ENCODE data around the gene P2RY6.
A peak's percentile ranks its signal among the peaks of the same experiment; 100 is the strongest.

The P2RY6 gene

DNA sequence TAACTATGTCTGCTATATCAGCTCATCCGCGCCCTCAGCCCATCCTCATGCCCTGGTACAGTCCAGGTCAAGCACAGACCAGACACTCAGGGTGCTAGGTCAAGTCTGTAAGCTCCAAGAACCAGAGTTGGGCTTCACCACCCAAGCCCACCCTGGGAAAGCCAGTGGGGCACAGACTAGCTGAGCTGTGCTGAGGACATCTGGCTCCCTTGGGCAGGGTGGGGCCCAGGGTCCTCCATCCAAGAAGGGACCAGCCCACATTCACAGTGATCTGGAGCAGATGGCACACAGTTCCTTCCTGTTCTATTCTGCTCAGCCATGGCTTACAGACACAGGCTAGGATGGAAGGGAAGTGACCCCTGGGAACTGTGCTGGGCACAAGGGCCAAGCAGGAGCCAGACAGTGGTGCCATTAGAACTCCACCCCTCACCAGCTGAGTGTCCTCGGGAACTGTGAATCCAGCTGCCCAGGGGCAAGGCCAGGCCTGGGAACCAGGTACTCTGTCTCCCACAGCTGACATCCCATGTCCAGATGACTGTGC, 9.1 kb downstream of the P2RY6 start:
- DNase-seq, result no peak

DNA sequence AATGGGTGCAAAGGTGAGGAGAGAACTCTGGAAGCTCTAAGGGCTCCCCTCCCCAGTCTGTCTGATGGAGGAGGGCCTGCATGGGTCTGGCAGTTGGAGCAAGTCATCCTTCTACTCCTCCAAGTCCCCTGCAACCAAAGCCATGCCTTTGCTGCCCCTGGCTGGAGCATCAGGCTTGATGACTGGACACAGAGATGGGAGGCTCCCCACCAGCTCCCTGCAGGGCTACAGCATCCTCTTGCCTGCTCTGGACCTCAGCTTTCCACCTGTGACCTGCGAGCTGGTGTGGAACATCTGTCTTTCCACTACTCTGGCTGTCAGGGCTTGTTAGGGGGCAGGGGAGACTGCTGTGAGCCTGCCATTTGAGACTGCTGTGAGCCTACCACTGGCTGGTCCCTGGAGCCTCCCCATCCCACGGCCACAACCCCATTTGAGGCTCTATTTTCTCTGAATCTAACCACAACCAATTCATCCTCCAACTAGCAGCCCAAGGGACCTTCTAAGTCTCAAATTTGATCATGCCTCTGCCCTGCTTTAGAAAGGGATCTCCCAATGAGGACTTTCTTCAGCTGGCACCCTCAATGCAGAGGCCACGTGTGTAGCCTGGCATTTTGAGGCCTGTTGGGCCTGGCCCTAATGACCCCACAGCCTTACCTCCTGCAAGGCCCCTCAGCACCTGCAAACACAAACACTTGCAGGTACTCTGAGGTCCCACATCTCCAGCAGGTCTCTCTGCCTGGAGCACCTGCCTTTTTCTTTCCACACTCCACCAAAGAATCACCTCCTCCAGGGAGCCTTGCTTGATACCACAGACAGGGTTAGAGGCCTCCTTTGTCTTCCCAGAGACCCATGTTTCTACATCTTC, 9.9 kb downstream of the P2RY6 start:
- no peak for DNase-seq

DNA sequence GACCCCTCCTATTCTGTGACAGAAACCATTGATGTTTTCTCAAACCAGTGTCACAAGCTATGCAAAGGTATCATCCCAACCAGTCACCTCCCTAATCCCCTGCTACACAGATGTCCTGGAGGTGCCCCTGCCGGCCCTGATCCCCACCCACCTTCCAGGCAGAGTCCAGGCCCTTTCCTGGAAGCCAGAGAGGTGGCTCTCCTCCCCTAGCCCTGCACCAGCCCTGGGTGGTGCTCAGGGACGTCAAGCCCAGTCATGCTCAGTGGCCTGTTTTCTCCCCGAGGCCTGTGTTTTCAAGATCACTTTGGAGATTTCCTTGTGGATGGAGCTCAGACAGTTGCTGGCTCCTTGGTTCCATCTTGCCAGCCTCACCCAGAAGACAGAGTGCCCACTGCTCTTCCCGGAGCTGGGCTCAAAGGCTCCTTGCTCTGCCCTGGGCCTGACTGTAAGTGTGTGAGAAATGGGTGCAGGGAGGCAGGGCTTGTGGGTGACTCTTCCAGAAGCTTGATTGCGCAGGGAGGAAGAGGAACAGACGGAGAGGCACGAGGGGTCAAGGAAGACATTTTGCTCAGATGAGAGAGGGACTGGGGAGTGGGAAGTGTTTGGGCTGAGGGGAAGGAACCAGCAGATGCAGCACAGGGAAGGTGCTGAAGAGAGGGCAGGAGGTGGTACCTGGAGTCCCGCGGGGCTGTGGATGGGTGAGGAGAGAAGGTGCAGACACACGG, 11.3 kb downstream of the P2RY6 start:
- DNase-seq, result no peak

DNA sequence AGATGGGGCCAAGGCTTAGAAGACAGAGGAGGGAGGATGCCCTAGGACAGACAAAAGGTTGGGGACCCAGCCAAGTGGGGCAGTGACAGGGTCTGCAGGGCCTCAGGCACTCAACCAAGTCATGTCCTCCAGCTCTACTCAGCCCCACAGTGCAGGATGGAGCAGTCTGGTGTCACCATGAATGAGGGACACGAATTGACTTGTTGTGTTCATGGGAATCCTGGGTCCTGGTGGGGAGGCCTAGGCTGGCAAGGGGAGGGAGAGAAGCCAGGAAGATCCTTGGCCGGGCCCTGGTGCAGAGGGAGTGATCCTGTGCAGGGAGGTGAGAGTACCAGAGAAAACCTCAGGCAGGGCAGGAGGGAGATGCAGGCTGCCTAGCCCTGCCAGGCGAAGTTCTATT, 12.0 kb downstream of the P2RY6 start:
- DNase-seq, result no peak

DNA sequence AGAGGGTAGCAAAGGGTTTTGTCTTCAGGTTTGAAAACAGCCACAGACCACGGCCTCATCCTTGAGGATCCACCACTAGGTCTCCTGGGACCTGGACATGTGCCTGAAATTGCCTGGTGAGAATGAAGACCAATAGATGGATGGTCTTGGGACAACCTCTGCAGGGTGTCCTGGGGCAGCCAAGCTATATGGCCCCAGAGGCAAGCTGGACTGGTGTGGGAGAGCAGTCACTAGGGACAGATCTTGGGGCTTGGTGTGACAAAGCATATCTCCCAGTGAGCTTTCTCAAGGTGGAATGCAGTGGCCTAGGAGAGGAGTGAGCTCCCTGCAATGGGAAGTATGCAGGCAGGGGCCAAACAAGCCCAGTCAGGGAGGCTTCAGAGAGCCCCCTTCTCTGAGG, 13.6 kb downstream of the P2RY6 start:
- DNase-seq, result no peak

DNA sequence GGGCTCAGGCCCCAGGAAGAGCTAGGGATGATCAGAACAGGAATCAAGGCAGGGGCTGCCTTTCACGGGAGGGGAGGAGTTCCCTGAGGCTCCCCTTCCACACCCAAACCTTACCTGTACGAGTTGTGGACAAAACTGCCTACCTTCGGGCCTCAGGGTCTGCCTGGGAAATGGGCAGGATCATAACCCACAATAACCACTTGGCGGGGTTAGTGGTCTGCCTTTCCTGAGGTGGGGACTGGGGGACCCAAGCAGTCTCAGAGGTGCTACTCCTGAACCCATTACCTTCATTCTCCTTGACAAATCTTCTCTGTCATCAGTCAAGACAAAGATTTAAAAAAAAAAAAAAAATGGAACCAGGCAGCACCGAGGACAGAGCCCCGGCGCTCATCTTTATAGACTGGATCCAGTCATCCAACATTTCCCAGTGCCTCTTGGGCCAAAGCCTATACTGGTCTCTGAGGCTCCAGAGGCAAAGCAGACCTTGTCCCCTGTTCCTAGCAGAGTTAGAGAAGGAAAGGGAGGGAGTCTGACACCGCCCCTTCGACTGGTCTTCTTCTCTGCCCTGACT, 14.2 kb downstream of the P2RY6 start:
- DNase-seq, result no peak

DNA sequence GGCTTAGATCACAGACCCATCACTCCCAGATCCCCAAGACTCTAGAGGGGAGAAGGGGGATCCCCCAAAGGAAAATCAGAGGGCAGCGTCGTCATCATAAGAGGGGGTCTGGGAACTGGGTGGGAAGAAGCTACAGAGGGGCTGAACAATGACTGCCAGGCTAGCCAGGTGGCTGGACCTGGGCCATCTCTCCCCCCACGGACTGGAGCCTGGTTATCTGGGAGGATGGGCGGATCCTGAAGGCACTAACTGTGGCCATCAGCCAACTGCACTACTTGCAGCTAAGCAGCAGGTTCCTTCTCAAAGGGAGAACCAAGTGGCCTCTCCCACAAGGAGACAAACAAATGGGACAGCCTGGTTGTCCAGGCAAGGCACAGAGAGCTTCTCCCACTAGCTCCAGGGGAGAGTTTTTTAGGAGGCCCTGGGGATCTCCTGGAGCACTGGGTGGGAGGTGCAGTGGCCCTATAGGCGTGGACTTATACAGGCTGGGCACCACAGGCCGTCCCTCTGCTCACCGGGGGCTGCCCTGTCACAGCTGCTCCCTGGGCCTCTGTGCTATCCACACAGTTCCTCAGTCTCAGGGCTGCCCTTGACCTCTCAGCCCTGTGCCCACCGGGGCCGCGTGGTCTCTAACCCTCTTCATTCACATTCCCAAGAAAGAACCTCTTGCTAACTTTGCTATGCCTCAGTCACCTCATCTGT, 15.4 kb downstream of the P2RY6 start:
- DNase-seq, result no peak

DNA sequence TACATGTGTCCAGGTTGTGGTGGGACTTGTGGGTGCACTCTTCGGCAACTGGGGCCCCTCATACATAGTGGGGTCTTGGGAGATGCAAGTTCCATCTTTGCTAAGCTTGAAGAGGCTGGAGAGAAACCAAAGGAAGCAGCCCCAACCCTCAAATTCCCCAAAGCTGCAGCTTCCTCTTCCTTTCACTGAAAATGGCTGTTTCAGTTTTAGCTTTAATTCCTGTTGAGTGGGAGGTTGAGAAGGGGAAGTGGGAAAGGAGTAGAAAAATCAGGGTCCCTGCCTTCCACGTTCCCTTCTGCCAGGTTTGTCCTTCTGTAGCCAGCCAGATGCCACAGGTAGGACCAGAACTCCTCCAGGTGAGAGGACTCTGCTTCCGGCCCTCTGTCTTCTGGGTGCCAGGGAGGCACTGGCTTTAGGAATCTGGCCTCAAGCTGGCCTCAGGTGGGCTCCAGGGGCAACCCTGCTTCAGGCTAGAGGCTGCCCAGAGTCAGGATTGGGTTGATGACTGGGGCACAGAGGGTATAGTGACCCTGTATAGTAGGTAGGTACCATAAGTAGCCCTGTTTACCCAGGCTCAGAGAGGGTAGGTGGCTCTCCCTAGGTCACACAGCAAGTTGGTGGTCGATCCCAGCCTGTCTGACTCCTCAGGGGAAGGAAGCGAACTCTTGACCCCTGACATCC, 16.2 kb downstream of the P2RY6 start:
- DNase-seq, result no peak

DNA sequence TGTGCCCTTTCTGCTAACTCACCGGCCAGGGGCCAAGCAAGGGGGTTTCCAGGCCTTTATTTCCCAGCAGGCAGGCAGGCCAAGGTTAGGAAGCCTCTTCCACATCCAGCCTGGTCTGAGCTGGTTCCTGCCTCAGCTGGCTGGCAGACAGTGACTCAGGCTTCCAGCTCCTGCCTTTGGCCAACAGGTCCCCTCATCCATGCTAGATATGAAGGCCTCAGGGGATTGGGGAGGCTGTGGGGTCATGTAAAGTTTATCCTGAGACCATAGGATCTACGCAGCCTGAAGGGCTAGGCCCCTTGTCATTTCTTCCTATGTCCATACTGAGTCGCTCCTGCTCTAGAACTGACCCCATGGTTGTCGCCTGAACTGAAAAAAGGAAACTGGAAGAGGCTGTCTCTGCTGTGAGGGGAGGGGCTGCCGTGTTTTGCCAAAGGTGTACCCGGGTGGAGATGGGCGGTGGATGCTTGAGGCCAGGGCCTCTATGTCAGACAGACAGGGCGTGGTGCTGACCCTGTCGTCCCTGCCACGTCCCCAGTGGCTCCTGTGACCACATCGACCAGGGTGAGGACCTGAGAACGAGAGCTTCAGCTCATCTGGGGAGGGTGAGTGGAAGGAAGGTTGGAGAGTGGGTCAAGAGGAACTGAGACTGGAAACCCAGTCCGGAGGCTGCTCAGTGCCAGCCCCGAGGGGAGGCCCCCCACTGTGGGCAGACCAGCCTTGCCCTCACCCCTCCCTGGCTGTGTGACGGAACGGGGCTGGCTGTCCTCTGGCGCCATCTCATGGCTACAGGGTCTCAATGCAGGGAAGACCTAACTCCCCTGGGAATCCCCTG, 17.0 kb downstream of the P2RY6 start:
- DNase-seq, result peak; percentile 92

DNA sequence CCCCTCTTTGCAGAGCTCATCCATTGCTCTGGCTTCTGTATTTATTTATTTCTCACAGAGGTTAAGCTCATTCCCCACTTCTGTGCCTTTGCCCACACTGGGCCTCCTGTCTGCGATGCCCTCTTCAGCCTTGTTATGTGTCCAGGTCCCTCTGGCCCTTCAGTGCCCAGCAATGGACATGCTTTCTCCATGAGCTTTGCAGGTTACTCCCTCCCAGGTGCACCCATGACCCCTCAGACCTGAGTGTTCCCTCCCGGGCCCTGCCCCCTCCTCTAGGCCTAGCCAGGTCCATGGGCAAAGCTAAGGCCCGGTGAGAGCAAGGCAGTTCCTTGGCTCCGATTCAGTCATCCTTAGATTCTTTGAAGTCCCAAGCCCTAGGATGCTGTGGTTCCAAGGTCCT, 18.4 kb downstream of the P2RY6 start:
- no peak for DNase-seq

DNA sequence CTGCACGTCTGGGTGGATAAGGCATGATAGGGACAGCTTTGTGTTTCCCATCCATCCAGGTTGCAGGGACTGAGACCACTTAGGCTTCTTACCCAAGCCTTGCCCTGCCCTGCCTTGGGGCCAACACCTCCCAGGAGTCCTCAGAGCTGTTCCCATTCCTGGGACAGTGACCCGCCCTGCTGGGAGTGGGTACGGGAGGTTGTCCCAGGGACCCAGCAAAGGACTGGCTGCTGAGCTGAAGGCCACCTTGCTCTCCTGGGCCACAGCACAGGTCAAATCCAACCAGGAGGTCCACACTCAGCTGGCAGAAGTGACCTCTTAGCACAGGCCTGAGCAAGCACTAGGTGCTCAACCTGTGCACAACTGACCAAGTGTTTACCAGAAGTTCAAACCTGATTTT, 19.1 kb downstream of the P2RY6 start:
- no peak for DNase-seq

DNA sequence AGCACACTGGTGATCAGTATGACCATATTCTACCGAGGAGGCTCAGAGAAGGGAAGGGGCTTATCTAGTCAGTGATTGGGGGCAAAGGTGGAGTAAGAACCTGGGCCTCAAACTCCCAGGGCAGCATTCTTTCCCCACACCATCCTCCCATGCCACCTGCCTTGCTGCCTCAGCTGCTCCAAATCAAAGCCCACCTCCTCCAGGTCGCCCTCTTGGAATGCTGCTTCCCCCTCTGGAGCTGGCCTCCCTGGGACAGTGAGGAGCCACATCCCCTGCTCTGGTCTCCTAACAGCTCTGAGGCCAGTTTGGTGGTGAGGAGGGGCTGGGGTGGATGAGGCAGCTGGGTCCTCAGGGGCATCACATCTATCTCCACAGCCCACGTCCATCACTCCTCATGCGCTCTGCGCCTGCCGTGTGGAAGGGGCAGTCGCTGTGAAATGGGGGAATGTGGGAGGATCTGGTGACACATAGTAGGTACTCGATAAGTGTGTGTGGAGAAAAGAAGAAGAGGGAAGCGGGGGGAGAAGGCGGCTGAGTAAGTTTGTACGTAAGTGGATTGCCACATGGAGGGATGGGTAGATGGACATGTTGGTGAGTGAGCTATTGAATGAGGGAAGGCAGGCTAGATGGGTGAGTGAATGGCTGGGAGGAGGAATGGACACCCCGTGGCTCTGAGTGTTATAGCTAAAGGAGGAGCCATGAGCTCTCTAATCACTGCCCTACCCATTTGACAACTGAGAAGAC, 19.8 kb downstream of the P2RY6 start:
- DNase-seq, result peak; percentile 14

DNA sequence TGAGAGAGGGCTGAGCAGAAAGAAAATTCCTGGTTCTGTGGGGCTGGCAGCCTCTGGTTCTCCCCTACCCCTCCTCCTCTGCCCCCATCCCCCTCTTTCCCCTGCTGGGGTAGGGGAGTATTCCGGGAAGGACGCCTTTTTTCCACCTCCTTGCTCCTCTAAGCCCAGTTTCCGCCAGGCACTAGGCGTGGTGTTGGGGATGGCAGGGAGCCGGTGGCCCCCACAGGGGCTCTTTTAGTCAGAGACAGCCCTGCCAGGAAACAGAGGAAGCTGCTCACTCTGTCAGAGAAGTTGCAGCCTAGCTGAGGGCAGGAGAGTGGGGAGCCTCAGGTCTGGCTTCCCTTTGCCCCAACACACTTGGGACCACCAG, 20.4 kb downstream of the P2RY6 start:
- DNase-seq, result peak; percentile 55

DNA sequence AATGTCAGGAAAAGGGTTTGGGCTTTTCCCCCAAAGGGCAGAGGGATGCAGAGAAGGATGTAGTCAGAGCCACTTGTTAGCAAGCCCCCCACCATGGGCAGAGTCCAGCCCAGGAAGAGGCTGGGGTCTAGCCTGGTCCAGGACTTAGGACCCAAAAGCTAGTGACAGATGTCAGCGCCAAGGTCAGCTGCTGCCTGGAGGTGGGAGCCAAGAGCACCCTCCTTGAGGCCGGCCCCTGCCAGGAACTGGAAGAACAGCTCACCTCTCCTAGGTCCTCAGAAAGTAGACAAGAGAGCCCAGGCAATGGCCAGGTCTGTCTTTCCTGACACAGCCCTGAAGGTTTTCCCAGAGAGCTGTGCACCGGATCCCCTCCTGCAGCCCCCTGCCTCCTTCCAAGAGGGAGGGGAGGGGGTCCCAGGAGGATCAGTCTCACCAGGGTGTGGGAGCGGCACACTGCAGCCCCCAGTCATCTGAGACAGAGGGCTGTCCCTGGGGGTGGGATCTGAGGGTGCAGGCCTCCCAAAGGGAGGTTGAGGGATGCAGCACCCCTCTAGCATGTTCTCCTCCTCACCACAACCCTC, 21.3 kb downstream of the P2RY6 start:
- DNase-seq, result no peak

DNA sequence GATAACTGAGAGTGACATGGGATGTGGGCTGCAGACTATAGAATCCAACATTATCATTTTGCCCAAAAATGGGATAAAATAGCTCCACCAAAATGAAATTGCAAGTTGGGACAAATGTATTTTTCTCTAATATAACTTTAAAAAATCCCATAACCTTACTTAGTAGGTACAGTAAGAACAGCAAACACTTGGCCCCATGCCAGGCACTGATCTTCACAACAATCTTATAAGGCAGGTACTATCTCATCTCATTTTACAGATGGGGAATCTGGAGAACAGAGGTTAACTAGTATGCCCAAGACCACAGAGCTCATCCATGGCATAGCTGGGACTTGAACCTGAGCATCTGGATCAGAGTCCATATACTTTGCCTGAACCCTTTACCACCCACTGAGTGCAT, 22.5 kb downstream of the P2RY6 start:
- DNase-seq, result no peak

DNA sequence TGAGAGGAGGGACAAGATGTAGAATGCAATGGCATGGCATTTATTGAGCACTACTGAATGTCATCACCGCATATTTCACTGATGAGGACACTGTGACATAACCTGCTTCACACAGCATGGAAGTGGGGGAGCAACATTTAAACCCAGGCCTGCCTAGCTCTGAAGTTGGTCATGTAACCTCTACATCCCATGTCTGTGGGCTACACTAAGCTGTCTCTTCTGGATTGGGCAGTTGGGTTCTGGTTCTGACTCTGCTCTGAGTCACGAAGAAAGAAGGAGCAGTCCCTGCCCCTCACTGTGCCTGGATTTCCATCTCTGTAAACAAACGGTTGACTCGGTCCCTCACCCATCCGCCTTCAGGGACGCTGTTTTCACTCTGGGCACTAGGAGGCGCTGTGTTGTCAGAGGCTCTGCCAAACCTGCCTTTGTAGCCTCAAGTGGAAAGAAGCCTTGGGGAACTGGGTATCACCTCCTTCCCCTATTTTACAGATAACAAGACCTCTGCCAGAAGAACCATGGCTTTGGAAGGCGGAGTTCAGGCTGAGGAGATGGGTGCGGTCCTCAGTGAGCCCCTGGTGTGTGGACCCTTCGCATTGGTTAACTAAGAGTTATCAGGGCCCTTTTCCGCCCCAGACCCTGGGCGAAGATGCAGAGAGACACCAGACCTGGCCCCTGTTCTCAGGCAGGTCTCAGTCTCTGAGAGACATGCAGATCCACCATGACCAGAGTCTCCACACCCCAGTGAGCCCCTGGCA, 23.3 kb downstream of the P2RY6 start:
- peak; percentile 92 for DNase-seq

DNA sequence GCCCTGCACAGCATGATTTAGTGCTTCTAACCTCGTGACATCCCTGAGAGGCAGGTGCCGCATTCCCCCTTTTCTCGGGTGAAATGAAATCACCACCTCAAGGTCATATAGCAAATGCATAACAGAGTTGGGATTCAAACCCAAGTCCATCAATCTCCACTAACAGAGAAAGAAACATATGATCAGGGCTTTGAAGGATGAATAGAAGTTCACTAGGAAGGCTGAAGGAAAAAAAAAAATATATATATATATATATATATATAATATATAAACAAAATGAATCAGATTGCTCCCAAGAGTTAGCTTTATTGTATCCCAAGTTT, 23.8 kb downstream of the P2RY6 start:
- DNase-seq, result no peak

DNA sequence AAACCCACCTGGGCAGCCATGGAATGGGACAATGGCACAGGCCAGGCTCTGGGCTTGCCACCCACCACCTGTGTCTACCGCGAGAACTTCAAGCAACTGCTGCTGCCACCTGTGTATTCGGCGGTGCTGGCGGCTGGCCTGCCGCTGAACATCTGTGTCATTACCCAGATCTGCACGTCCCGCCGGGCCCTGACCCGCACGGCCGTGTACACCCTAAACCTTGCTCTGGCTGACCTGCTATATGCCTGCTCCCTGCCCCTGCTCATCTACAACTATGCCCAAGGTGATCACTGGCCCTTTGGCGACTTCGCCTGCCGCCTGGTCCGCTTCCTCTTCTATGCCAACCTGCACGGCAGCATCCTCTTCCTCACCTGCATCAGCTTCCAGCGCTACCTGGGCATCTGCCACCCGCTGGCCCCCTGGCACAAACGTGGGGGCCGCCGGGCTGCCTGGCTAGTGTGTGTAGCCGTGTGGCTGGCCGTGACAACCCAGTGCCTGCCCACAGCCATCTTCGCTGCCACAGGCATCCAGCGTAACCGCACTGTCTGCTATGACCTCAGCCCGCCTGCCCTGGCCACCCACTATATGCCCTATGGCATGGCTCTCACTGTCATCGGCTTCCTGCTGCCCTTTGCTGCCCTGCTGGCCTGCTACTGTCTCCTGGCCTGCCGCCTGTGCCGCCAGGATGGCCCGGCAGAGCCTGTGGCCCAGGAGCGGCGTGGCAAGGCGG, 24.5 kb downstream of the P2RY6 start:
- DNase-seq, result no peak

DNA sequence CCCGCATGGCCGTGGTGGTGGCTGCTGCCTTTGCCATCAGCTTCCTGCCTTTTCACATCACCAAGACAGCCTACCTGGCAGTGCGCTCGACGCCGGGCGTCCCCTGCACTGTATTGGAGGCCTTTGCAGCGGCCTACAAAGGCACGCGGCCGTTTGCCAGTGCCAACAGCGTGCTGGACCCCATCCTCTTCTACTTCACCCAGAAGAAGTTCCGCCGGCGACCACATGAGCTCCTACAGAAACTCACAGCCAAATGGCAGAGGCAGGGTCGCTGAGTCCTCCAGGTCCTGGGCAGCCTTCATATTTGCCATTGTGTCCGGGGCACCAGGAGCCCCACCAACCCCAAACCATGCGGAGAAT, 25.1 kb downstream of the P2RY6 start:
- DNase-seq, result no peak
